Subcutaneous adipose tissue (tissue), 4 donors: ENCODE results near the gene GGT6. TPM values are rescaled to one million over a fixed set of nuclear protein-coding genes. Genes with fewer than 3 reads are reported as not detected.

ENCODE experiments used
- CTCF ChIP-seq: fragments of 450-650 bp; IDR thresholded peaks from one replicate; pipeline ENCODE4 v1.5.1; 2016; ENCODE audit warnings: low read depth, mild to moderate bottlenecking, control low read depth, antibody characterized with exemption, moderate library complexity
- total RNA-seq, 4 donors: library from RNA; depleted of rRNA; stranded (reverse); fragments of >200 nt; gene quantifications; one replicate each; pipeline ENCODE4 v1.1.0, GENCODE V29; 2016

GGT6 gene
- total RNA-seq, 4 donors from 2014 or later = not detected

GRCh38 chr17:4542003-4542725 lies 18.2 kb downstream of the GGT6 start:
- no peak for TF ChIP-seq CTCF

DNA sequence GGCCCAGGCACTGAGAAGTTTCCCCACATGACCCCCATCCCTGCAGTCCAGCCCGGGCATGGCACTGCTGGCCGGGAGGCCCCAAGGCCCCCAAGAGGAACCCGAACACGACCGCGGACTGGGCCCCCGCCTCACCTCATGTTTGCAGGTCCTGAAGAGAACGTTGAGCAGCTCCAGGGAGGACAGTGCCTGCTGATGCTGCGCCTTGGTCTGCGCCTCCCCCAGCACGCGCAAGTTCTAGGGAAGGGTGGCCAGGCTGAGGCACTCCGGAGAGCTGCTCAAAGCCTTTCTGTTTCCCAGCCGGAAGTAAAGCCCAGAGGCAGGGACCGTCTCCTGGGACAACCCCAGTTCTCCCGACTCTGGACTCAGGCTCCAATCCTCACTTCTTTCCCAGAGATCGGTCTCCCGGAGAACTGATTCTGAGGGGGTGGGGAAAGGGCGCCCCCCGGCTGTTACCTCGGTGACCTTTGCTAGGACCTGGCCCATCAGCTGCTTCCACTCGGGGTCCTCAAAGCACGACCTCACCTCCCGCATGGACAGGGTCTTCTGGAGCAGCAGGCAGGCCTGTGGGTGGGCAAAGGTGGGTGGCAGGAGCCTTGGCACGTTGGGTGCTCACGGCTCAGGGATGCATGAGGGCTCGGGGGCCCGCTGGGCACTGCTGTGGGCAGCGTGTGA lies 18.9 kb downstream of the GGT6 start:
- TF ChIP-seq CTCF = no peak

- TF ChIP-seq CTCF = no peak
Measured at GRCh38 chr17:4540687-4541327, 19.6 kb downstream of the GGT6 start.

GRCh38 chr17:4540224-4540651 lies 20.1 kb downstream of the GGT6 start:
- TF ChIP-seq CTCF = no peak

- no peak for TF ChIP-seq CTCF
Measured at GRCh38 chr17:4539576-4540223, 20.7 kb downstream of the GGT6 start.

GRCh38 chr17:4539025-4539424 lies 21.4 kb downstream of the GGT6 start:
- no peak for TF ChIP-seq CTCF
